Endothelial cell (in vitro differentiated cells): Measurements from ENCODE around the gene MRPL22. TPM values are rescaled to one million over a fixed set of nuclear protein-coding genes. Genes with fewer than 3 reads are reported as not detected.
"Not testable (repeated sequence)": the region's sequence is repeated elsewhere in the genome, so short reads cannot be mapped to it uniquely, and the experiment has no call there.

Experiments used
- DNase-seq: peaks from one replicate; pipeline ENCODE4 v3.0.0; 2021; ENCODE audit warnings: low spot score
- H3K27ac Mint-ChIP-seq: one replicate; pipeline ENCODE4 v1.8.0; 2021; ENCODE audit warnings: mixed read lengths, inconsistent platforms; ENCODE audit not compliant: unreplicated experiment
- H3K27me3 Mint-ChIP-seq: one replicate; pipeline ENCODE4 v1.8.0; 2021; ENCODE audit warnings: mild to moderate bottlenecking, moderate library complexity, mixed read lengths, inconsistent platforms; ENCODE audit not compliant: unreplicated experiment
- H3K36me3 Mint-ChIP-seq: one replicate; pipeline ENCODE4 v1.8.0; 2021; ENCODE audit warnings: mild to moderate bottlenecking, low read depth, mixed read lengths, inconsistent platforms; ENCODE audit not compliant: unreplicated experiment
- H3K4me1 Mint-ChIP-seq: one replicate; pipeline ENCODE4 v1.8.0; 2021; ENCODE audit warnings: mild to moderate bottlenecking, mixed read lengths, inconsistent platforms; ENCODE audit not compliant: unreplicated experiment
- H3K4me3 Mint-ChIP-seq: one replicate; pipeline ENCODE4 v1.8.0; 2021; ENCODE audit warnings: mild to moderate bottlenecking, mixed read lengths, inconsistent platforms; ENCODE audit not compliant: unreplicated experiment
- H3K9me3 Mint-ChIP-seq: one replicate; pipeline ENCODE4 v1.8.0; 2021; ENCODE audit warnings: mixed read lengths, inconsistent platforms; ENCODE audit not compliant: unreplicated experiment
- CTCF ChIP-seq: fragments of 200-600 bp; sonication (generic); IDR thresholded peaks from one replicate; pipeline ENCODE4 v1.5.0; 2021; ENCODE audit warnings: antibody characterized with exemption; ENCODE audit not compliant: unreplicated experiment
- total RNA-seq: library from RNA; stranded (reverse); fragmentation: NEBNext Ultra II Directional; extraction: Animal tissue kit (Norgen Biotek cat#: 25700); gene quantifications from one replicate; pipeline ENCODE4 v1.2.1, GENCODE V29; 2021; ENCODE audit not compliant: unreplicated experiment

The MRPL22 gene
- total RNA-seq, 1 donor from 2014 or later = 63.6 TPM

- Mint-ChIP-seq H3K9me3 (no peaks in the 10 kb centered on the region), H3K36me3 (no peaks in the 10 kb centered on the region)
Measured at GRCh38 chr5:155001523-155001922, 60.6 kb downstream of the MRPL22 start.

GRCh38 chr5:155002722-155003121 lies 61.8 kb downstream of the MRPL22 start:
- H3K27me3 Mint-ChIP-seq, H3K4me3 Mint-ChIP-seq, H3K36me3 Mint-ChIP-seq, H3K9me3 Mint-ChIP-seq, H3K27ac Mint-ChIP-seq, H3K4me1 Mint-ChIP-seq, DNase-seq: not testable (repeated sequence)

More at GRCh38 chr5:155001523-155001922, 60.6 kb downstream of the MRPL22 start:
- TF ChIP-seq CTCF = no peak
- DNase-seq = no peak
- Mint-ChIP-seq H3K4me1 (no peaks in the 10 kb centered on the region), H3K4me3 (no peak overlapping the region), H3K27me3 (peaks cover 3% of the 10 kb centered on the region), H3K27ac (no peak overlapping the region)

- Mint-ChIP-seq H3K36me3 (no peaks in the 10 kb centered on the region), H3K27ac (no peak overlapping the region), H3K4me1 (no peaks in the 10 kb centered on the region), H3K9me3 (no peaks in the 10 kb centered on the region), H3K4me3 (no peak overlapping the region), H3K27me3 (peaks cover 3% of the 10 kb centered on the region)
- peak; percentile 5 for DNase-seq
- no peak for TF ChIP-seq CTCF
Measured at GRCh38 chr5:155004138-155004744, 63.4 kb downstream of the MRPL22 start.

- H3K4me3 Mint-ChIP-seq, H3K4me1 Mint-ChIP-seq, H3K27me3 Mint-ChIP-seq, H3K27ac Mint-ChIP-seq, H3K36me3 Mint-ChIP-seq, H3K9me3 Mint-ChIP-seq, DNase-seq: not testable (repeated sequence)
Measured at GRCh38 chr5:155006265-155006664, 65.4 kb downstream of the MRPL22 start.

- H3K36me3 Mint-ChIP-seq = no peaks in the 10 kb centered on the region
- no peaks in the 10 kb centered on the region for H3K4me1 Mint-ChIP-seq
- peaks cover 1% of the 10 kb centered on the region for H3K27me3 Mint-ChIP-seq
- TF ChIP-seq CTCF = no peak
- H3K4me3 Mint-ChIP-seq = no peak overlapping the region
- H3K27ac Mint-ChIP-seq = no peak overlapping the region
- no peak for DNase-seq
- H3K9me3 Mint-ChIP-seq = no peaks in the 10 kb centered on the region
Measured at GRCh38 chr5:155008669-155009068, 67.8 kb downstream of the MRPL22 start.

- Mint-ChIP-seq H3K4me1 (no peaks in the 10 kb centered on the region), H3K36me3 (peaks cover 11% of the 10 kb centered on the region), H3K4me3 (no peak overlapping the region), H3K9me3 (peaks cover 12% of the 10 kb centered on the region), H3K27me3 (peaks cover 1% of the 10 kb centered on the region), H3K27ac (no peak overlapping the region)
- DNase-seq = no peak
- no peak for TF ChIP-seq CTCF
Measured at GRCh38 chr5:155010881-155011280, 70.0 kb downstream of the MRPL22 start.
